HG03460 (cell line): ENCODE measurements around the gene OR52B2.
"Not testable (repeated sequence)": the region's sequence is repeated elsewhere in the genome, so short reads cannot be mapped to it uniquely, and the experiment has no call there.

ENCODE experiments used
- ATAC-seq: cut with Tn5 transposase; IDR thresholded peaks from one replicate; pipeline ENCODE4 v1.9.1; 2021; ENCODE audit not compliant: unreplicated experiment

OR52B2 gene

DNA sequence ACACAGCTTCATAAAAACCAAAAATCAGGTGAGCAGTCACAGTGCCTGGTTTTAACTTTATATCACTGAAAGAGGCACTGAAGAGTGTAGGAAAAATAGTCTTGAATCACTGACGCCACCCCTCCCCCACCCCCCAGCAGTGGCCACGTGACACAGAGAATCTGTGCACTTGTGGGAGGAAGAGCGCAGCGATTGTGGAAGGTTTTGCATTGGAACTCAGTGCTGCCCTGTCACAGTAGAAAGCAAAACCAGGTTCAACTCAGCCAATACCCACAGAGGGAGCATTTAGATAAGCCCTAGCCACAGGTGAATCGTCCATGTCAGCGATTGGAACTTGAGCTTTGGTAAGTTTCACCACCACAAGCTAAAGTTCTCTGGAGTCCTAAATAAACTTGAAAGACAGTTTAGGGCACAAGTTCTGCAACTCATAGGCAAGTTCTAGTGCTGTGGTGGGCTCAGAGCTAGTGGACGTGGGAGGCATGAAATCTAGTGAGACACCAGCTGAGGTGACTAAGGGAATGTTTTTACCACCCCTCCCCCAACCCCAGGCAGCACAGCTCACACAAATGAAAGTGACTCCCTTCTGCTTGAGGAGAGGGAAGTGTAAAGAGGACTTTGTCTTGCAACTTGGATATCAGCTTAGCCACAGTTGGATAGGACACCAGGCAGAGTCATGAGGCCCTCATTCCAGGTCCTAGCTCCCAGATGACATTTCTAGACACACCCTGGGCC lies 13.3 kb downstream of the OR52B2 start:
- ATAC-seq, result no peak

DNA sequence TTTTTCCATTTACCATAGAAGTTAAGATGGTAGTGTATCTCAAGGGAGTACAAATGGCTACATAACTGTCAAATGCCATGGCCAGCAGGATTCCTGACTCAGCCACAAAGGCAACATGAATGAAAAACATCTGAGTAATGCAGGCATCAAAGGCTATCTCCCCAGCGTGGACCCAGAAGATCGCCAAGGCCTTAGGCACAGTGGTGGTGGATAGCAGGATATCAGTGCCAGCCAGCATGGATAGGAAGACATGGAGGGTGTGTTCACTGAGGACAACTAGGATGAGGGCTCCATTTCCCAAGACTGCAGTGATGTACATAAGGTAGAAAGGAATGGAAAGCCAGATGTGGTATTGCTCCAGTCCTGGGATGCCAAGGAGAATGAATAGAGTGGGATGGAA lies 18.0 kb downstream of the OR52B2 start:
- no peak for ATAC-seq

DNA sequence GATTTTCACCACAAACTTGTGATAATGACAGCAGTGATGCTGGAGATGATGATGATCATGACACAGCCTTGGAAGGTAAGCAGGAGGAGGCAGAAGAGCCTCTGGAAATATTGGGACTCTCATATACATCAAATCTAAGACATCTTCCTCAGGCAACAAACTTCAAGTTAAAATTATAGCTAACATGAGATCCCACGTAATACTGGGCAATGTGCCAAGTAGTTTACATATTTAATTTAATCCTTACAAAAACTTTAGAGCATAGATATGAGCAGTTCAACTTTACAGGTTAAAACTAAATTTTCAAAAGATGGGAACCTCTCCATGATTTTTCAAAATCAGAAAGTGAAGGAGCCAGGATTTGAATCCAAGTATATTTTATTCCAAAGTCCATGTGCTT lies 19.0 kb downstream of the OR52B2 start:
- no peak for ATAC-seq

DNA sequence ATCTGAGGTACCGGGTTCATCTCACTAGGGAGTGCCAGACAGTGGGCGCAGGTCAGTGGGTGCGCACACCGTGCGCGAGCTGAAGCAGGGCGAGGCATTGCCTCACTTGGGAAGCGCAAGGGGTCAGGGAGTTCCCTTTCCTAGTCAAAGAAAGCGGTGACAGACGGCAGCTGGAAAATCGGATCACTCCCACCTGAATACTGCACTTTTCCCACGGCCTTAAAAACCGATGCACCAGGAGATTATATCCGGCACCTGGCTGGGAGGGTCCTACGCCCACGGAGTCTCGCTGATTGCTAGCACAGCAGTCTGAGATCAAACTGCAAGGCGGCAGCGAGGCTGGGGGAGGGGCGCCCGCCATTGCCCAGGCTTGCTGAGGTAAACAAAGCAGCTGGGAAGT lies 26.4 kb downstream of the OR52B2 start:
- not testable (repeated sequence) for ATAC-seq

DNA sequence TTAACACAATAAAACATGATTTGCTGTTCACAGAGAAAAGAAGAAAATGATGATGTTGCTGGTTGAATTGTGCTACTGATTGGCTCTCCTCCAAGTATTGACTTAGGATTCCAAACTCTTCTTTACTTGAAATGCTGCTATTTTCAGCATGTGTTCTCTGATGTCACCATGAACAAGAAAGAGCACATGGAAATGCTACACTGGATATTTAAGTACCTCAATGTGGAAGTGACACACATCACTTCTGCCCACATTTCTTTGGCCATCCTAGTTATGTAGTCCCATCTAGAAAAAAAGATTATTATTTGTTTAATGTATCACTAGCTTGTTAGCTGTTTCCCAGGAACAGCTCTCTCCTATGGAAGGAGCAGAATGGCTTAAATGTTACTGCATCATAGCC lies 27.2 kb downstream of the OR52B2 start:
- ATAC-seq, result no peak

DNA sequence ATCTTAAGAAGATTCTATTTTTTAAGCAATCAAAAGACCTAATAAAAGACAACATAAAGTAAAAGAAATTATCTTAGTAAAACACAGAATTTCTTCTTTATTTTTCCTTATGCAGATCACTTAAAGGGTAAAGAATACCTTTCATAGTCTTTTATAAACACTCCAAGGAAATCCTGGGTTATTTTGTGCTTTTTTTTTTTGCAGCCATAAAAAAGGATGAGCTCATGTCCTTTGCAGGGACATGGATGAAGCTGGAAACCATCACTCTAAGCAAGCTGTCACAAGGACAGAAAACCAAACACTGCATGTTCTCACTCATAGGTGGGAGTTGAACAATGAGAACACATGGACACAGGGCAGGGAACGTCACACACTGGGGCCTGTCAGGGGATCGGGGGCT lies 34.2 kb downstream of the OR52B2 start:
- not testable (repeated sequence) for ATAC-seq

DNA sequence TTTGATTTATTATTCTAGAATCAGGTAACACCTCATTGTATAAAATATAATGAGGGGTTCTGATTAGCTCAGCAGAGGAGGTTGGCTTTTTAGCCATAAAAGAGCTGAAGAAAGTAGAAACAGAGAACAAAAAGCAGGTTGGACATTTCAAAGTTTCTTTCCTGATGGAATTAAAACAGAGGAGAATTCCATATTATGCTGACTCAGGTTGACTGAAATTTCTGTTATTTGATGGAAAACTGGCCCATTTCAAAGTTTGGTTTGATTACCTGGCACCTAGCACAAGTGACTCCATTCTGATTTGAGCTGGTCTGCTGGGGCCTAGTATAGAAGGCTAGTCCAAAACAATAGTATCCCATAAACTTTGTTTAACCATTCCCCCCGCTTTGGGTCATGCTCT lies 37.7 kb downstream of the OR52B2 start:
- ATAC-seq, result no peak

DNA sequence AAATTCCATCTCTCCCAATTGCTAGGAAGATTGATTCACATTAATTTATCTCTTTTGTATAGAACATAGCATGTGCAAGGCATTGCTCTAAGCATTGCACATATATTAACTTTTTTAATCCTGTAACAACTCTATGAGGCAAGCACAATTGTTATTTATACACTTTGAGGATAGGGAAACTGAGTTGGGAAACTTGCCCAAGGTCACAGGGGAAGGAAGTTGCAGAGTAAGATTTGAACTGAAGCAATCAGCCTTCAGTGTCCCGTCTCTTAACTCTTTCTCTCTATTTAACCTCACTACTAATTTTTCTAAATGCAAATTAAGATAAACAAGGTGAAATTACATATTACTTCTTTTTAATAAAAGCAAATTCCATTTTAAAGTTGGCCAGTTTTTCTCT lies 40.5 kb downstream of the OR52B2 start:
- ATAC-seq, result no peak

DNA sequence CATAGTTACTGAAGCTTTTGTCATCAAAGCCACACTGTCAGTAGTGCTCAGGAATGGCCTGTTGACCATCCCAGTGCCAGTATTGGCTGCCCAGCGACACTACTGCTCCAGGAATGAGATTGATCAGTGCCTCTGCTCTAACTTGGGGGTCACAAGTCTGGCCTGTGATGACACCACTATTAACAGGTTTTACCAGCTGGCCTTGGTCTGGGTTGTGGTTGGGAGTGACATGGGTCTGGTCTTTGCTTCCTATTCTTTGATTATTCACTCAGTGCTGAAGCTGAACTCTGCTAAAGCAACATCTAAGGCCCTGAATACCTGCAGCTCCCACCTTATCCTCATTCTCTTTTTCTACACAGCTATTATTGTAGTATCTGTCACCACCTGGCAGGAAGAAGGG lies 41.1 kb downstream of the OR52B2 start:
- no peak for ATAC-seq

DNA sequence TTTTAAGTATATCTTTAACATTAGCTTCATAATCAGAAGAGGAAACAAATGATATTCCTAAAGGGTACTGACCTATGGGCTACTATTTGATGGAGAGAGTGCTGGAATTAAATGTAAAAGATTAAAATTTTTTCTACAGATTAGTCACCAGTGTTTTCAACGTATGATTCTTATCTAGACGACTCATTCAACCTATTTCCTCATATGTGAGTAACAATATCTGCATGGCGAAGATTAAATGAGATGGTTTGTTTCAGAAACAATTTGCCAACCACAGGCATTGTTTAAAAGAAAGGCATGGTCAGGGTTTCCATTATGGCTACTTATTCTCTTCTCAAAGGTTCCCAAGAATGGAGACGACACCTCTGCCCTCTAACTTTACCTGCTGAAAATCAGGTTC lies 42.2 kb downstream of the OR52B2 start:
- no peak for ATAC-seq

DNA sequence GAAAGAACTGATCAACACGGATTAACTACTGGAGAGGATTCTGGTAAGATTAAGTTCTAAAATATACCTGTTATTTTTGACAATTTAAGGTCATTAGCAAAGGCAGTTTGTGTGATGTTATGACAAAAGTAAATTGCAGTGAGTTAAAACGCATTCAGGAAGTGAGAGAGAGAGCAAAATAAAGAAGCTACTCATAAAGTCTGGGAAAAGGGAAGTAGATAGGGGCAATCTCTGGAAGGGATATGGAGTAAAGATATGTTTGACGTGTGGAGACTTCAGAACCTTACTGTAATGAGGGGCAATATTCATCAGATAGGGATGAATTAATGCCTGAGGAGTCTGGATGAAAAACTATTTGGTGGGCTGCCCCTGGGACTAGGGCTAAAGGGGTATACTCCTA lies 45.9 kb downstream of the OR52B2 start:
- ATAC-seq, result no peak
